Myometrial cell (primary cell): ENCODE measurements around the gene HSD17B2. TPM values are rescaled to one million over a fixed set of nuclear protein-coding genes. Genes with fewer than 3 reads are reported as not detected.

Experiments used
- total RNA-seq: library from RNA; depleted of rRNA; stranded (reverse); fragments of >200 nt; gene quantifications from 2 replicates; pipeline ENCODE4 v1.2.3, GENCODE V29; 2015

Gene HSD17B2, protein sequence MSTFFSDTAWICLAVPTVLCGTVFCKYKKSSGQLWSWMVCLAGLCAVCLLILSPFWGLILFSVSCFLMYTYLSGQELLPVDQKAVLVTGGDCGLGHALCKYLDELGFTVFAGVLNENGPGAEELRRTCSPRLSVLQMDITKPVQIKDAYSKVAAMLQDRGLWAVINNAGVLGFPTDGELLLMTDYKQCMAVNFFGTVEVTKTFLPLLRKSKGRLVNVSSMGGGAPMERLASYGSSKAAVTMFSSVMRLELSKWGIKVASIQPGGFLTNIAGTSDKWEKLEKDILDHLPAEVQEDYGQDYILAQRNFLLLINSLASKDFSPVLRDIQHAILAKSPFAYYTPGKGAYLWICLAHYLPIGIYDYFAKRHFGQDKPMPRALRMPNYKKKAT
- not detected in 2 replicates for total RNA-seq

DNA sequence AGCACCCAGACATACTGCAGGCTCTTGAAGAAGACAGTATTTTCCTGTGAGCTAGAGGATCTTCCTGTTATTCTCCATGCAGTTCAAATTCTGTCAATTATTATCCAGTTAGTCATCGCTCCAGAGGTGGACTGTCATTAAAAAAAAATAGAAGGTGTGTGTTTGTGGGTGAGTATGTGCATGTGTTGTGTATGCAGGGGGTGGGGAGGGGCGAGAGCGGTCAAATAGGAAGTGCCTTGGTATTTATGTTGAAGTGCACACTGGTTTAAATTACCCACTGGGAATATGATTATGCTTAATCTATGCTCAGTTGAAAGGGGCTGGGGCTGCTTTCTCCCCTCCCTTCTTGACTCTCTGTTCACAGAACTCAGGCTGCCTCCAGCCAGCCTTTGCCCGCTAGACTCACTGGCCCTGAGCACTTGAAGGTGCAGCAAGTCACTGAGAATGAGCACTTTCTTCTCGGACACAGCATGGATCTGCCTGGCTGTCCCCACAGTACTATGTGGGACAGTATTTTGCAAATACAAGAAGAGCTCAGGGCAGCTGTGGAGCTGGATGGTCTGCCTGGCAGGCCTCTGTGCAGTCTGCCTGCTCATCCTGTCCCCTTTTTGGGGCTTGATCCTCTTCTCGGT lies at the start of gene HSD17B2:
Gene HSD17B2 (plus strand): TSS at position 273 of the 632 bp plus-strand sequence. CDS start 172 bp downstream, at position 445.

GRCh38 chr16:82011199-82011641 lies 23.8 kb upstream of the HSD17B2 start, which contains the start of gene SDR42E1:
TSS of gene SDR42E1 (minus strand) at chr16:82011470. CDS start at chr16:82000858, 10,612 bp downstream.

Other genes starting within 250 kb of the HSD17B2 start
- gene SDR42E1, start 23.8 kb upstream of the HSD17B2 start, total RNA-seq: 0.29 and 0.35 TPM in 2 replicates
- 20.5 and 31.7 TPM in 2 replicates for gene MPHOSPH6, start 135.0 kb downstream of the HSD17B2 start, total RNA-seq